HG03108 (cell line): ENCODE results near the gene ADK.

Source experiments
- ATAC-seq: cut with Tn5 transposase; IDR thresholded peaks from one replicate; pipeline ENCODE4 v1.9.1; 2021; ENCODE audit warnings: moderate library complexity; ENCODE audit not compliant: unreplicated experiment

ADK gene

DNA sequence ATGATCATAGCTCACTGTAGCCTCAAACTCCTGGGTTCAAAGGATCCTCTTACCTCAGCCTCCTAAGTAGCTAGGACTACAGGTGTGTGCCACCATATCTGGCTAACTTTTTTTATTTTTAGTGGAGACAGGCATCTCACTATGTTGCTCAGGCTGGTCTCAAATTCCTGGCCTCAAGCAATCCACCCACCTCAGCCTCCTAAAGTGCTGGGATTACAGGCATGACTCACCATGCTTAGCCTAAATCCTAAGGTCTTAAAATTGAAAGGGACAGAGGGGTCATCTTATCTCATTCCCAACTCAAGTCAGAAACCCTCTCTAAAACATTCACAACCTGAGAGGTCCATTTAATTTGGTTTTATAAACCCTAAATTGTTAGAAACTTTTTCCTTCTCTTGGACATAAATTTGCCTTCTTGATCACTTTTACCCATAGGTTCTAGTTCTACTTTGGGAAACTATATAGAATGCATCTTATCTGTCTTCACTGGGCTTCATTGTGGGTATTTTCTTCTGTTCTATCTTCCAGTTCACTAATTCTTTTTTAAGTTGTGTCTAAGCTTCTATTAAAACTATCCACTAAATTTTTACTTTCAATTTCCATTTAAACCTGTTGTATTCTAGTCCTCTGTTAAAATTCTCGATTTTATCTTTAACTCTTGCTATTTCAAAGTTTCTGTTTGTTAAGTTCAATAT, 492.0 kb downstream of the ADK start:
- no peak for ATAC-seq

DNA sequence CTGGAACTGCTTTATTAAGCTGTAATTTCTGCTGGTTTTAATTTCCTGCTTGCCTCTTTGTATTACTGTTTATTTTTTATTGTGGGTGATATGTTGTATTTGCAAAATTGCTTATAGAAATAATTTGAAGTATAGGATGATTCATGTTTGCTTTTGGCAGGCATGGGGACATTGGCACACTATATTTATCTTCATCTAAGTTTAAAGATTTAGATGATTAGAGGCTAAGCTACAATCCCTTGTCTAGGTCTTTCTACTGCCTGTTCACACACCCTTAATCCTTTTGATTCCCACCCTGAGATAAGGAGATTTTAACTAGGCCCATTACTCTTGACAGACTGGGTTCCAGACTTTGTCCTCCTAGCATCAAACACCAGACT, 492.6 kb downstream of the ADK start:
- ATAC-seq, result no peak

DNA sequence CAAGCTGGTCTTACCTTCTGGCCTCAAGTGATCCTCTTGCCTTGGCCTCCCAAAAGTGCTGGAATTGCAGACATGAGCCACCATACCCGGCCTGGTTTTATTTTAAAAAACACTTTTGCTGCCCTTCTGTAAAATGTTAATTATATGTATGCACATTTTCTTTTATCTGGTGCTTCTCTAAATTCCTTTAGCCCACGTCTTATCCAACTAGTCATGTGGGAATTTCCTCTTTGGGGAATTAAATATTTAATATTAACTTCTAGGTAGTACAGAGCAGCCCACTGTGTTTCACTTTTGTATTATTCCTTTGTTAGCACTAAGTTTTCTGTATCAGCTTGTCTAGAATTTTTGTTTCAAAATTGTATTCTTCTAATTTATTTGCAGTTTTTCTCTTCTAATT, 493.7 kb downstream of the ADK start:
- ATAC-seq, result no peak

DNA sequence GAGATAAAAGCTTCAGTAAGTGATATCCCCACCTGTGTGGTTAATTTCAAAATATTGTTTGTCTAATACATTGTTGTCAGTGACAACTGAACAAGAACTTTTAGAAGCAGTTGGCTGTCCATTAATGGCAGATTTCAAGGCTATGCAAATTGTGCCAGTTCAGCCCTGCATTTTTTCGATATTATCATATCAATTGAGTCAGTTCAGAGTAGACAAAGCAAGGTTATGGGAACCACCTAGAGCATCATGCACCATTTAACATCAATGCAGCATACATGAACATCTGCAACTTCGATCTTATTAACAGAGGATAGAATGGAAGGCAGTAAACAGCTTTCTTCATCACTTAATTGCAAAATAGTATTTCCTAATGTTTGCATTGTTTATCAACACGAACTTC, 494.7 kb downstream of the ADK start:
- ATAC-seq, result no peak

DNA sequence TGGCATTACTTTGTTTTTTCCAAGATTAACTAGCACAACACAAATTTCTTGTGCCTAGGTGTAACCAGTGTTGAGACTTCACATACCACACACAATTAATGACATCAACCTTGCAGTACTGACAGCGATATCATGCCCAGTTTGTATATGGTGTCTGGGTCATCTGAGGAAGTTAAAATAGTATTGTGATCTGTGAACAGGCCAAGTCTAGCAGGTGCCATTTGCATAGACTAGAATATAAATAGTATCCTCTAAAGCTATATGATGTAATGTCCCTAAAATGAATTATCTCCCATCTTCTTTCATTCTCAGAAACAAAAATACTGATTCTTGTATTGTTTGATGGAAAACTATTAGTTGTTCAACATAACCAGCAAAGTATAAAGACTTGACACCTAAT, 499.6 kb downstream of the ADK start:
- no peak for ATAC-seq

DNA sequence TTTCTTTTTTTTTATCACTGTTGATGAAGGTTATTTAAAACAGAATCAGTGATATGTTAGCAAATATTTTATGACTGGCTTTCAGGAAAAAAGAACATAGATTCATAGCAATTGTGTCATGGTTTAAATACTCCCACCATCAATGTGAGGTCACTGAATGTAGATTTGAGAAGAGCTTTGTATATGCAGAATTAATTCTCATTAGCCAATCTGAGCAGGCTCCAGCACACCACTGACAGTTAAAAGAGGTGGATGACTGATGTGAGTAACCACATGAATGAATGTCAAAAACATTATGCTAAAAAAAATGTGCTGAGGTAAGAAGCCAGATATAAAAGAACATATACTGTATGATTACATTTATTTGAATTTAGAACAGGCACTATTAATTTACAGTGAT, 500.5 kb downstream of the ADK start:
- no peak for ATAC-seq

DNA sequence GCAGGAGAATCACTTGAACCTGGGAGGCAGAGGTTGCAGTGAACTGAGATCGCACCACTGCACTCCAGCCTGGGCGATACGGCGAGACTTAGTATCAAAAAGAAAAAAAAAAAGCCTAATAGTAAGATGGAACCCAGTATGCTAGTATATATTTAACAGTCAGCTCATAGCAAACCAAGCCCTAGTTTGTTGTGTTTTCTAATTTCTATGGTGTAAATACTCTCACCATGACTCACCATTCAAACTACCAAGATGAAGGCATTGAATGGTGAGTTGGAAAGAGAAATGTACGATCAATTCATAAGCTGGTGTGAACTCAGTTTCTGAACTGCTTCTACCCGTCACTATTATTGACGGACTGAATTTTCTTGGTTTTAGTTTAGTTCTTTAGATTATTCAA, 501.6 kb downstream of the ADK start:
- ATAC-seq, result no peak

DNA sequence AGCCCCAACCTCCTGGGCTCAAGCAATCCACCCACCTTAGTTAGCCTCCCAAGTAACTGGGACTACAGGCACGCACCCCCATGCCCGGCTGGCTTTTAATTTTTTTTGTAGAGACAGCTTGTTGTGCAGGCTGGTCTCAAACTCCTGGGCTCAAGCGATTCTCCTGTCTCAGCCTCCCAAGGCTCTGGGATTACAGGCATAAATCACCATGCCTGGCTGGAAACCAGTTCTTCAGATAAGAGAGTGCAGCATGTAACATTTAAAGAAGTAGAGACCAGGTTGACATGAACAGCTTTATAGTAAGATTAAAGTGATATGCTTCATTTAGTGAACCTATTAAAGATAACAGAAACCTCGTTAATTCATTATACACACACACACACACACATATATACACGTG, 507.5 kb downstream of the ADK start:
- no peak for ATAC-seq

DNA sequence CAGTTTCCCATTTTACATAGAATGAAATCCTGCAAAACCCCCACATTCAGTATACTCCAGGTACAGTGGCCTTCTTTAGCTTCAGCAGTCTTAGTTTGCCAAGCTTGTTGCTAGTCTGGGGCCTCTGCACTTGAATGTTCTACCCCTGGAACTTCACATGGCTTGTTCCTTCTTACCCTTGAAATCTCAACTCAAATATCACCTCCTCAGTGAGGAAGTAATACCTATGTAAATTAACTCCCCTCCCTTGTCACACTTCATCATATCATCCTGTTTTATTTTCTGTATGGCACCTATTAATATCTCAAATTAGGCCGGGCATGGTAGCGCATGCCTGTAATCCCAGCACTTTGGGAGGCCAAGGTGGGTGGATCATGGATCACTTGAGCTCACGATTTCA, 511.6 kb downstream of the ADK start:
- no peak for ATAC-seq

DNA sequence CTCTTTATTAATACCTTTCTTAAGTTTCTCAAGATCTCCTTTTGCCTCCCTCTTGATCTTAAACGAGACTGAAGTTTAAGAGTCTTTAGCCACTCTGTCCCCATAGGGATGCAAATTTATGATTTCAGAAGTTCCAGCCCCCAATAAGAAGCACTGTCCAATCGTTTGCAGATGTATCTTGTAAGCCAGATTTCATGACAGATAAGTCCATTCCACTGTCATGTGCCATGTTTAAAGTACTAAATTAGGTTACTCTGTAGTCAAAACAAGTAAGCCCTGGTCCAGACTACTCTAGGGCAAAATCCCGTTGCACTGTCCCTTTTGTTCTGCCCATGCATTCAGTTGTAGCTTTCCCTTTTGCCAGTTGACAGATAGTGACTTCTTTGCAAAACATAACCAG, 518.2 kb downstream of the ADK start:
- no peak for ATAC-seq

DNA sequence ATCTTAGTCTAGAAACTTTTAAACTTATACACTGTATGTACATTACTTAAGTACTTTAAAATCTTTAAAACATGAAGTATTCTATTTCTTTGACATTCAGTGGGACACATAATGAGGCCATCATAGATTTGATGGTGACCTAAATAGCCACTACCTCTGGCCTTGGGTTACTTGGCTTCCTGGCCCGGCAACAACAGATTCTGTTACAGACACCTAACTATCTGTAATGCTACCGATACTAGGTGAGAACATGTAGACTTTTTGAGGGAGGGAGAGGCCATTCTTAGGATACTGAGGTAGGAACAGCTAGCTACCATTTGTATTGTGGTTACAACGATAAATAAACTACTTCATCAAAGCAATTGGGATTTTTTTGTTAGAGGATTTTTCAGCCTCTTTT, 520.7 kb downstream of the ADK start:
- ATAC-seq, result no peak

DNA sequence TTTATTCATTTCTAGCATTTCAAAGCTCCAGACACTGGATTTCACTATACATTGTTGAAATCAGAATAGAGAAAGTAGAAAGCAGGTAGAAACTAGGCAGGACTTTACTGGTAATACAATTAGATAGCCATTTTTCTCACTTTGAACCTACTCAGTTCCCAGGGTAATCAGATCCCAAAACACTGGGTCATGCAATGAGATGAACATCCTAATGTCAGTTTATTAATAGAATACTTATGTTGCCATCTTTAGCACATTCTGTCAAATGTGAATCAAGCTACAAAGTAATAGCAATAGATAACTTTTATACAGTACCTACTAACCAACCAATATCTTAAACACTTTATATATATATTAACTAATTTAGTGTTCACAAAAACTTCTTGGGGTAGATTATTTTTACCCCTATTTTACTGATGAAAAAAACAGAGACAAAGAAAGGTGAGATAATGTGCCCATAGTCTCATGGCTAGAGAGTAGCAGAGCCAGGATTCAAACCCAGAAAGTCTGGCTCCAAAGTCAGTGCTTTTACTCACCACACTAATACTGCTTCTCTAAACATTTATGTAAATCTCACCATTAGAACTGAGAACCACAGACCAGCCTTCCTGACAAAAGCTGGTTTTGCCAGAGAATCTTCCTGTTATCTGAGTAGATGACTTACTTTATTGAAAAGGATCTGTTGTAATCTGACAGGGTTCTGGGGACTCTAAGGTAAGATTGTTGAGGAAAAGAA, 521.6 kb downstream of the ADK start:
- ATAC-seq, result no peak

DNA sequence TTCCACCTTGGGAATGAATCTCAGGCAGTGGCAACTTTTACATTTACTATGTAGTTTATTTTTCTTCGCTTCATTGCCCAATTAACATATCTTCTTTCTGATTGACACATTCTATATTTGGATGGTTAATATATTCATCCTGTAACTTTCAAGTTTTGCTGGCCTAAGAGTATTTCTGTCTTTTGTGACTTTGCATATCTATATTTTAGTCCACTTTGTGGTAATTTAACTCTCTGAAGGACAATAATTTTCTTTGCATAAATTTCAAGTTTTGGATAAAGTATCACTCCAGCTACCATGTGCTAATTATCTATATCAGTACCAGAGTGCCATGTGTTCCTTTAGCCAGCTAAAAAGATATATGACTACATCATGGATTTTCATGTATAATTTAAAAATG, 523.9 kb downstream of the ADK start:
- no peak for ATAC-seq

DNA sequence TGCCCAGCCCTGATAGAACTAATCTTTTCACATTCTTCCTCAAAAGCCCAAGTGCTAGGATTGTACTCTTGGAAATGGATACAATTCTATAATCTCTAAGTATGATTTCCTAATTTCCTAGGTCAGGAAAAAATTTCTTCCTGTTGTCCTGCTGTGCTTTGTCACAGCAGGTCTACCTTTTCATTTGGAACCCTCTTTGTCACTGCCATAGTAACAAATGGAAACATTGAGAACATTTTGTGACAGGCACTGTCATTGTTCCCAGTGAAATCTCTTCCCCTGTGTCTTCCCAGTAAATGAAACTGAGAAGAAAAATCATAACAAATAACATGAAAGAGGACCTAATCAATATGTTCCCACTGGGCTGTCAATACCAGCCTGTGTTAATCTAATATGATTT, 524.5 kb downstream of the ADK start:
- no peak for ATAC-seq

DNA sequence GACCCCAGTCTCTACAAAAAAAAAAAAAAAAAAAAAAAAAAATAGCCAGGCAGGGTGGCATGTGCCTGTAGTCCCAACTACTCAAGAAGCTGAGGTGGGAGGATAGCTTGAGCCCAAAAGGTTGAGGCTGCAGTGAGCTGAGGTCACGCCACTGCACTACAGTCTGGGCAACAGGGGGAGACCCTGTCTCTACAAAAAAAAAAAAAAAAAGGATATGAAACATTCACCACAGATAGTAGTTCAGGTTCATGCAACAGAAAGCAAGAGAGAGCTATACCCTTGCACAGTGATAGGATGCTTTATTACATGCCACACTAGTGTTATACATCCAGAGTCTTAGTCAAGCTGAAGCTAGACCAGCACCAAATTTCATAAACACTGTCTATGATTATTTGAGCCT, 526.9 kb downstream of the ADK start:
- peak; percentile 80 for ATAC-seq

DNA sequence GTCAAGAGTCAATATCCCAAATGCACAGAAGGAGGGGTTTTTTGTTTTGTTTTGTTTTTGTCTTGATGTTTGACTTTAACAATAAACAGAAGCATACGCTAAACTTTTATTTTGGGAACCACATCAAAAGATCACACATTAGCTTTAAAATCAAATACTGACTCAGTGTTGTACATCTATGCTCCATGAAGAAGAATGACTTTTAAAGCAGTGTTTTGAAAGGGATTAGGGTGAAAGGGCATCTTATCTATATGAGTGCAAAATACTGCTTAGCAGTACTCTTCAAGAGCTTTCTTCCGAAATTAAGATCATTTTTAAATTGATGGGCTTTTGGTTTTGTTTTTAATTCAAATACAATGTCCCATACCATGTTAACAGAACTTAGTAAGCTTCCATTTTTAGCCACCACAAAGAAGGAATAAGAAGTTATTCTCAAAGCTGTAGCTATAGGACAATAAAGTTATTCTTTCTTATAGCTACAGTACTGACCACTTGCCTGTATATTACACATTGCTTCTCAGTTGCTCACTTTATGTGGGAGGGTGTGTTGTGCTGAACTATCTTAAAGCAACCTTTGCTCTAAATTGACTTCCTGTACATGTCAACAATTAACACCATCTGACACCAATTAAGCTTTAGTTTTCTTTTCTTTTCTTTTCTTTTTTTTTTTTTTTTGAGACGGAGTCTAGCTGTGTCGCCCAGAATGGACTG, 531.1 kb downstream of the ADK start:
- ATAC-seq, result no peak

DNA sequence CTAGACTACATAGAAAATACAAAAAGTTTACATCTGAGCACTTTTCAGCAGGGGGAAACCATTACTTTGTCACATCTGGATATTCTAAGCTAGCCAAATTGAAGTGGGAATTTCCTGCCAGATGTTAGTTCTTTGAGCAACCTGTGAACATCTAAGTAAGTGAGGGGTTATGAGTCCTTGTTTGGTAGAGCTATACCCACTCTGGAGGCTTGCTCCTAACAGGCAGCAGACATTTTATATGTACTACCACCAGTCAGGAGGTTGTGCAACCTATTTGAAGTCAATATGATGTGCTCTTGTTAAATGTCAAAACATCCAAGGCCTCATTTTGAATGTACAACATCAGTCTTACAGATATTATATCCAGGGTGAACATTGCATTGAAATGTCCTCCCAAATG, 532.0 kb downstream of the ADK start:
- no peak for ATAC-seq

DNA sequence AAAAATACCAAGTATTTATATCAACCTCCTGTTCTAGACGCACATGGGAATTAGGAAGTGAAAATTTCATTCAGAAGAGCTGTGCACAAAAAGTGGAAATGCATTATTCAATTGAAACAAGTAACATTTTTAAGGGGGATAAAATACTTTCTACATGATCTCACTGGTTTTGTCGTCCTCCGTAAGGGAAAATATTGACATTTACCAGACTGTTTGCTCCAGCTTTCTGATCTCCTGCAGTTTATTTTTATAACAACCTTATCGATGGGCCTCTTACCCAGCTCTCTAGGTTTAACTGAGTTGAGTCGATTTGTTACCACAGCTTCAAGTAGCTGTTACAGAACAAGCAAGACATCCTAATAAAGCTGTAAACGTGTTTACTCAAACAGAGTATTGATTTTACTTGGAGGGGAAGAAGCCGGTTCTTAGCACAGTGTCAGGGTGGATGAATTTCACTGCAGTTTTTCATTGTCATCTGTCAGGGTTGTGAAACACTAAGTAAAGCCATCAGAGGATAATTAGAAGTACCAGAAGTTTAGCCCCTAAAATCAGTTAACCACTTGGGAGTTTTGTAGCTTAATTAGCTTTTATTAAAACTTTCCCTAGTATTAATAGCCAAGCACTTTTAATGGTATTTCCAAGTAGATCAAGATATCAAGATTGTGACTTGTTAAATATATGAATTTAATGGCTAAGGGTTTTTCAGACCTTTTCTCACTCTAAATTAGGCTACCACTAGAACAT, 532.8 kb downstream of the ADK start:
- no peak for ATAC-seq

DNA sequence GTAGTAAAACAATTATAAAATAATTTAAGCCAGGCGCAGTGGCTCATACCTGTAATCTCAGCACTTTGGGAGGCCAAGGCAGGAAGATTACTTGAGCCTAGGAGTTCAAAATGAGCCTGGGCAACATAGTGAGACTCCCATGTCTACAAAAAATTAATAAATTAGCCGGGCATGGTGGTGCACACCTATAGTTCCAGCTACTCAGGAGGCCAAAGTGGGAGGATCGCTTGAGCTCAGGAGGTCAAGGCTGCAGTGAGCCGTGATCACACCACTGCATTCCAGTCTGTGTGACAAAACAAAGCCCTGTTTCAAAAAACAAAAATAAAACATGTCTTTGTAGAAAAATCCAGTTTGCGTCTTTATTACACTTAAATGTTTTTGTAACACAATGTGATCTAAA, 533.4 kb downstream of the ADK start:
- ATAC-seq, result no peak

DNA sequence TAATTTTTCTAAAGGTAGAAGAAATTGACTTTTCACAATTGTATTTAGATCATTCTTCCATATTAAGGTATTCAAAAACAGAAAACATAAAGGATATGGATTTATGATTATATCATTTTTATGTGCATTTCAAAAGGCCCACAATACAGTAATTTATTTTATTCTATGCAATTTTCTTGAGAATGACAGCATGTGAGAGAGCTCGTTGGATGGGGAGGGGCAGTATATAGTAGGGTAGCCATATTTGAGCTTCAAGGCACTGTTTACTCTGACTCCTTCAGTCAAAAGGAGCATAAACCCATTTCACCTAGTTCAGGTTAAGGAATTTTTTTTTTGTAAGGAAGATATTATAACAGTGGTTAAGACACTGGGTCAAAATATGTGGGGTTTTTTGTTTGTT, 534.5 kb downstream of the ADK start:
- ATAC-seq, result no peak

DNA sequence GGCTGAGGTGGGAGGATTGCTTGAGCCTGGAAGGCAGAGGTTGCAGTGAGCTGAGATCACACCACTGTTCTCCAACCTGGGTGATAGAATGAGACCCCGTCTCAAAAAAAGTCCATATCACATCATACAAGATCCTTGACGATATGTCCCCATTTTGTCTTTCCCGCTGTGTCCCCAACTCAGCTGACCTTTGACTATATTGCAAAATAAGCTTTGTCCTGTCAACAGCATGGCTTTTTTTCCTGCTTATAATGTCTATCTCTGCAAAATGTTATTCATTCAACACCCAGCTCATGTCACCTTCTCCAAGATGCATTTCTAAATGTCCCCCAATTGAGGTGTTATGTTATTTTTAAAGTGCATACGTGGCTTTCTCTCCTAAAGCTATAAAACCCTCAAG, 539.4 kb downstream of the ADK start:
- ATAC-seq, result no peak

DNA sequence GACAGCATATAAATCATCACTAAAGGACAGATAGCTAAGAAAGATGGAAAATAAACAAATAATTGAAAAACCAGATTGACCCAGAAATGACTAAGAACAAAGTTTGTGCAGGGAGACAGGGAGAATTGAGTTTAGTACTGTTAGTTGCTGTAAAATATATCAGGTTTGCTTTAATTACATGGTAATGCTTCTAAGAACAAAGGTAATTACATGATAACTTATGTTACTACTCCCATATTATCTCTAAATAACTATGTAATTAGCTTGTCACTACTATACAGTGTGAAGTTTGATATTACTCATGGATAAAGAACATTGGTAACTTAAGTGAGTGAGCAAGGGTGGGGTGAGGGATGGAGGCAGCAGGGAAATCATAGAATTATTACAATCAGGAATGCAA, 540.1 kb downstream of the ADK start:
- ATAC-seq, result no peak
